KMS-11 (cell line): ENCODE results near the gene HSF5.

ENCODE experiments used
- H2AFZ ChIP-seq: fragments of 200-600 bp; sonication (generic); 2 replicates; pipeline ENCODE4 v1.6.1; 2016; ENCODE audit warnings: antibody characterized with exemption, mixed run types, low read depth
- H3K27ac ChIP-seq: fragments of 200-600 bp; sonication (generic); 2 replicates; pipeline ENCODE4 v1.6.1; 2016; ENCODE audit warnings: mild to moderate bottlenecking, mixed run types
- H3K27me3 ChIP-seq: fragments of 200-600 bp; sonication (generic); 2 replicates; pipeline ENCODE4 v1.6.1; 2017; ENCODE audit warnings: mild to moderate bottlenecking, low read depth, mixed run types, moderate library complexity; ENCODE audit not compliant: insufficient read depth
- H3K36me3 ChIP-seq: fragments of 200-600 bp; sonication (generic); 2 replicates; pipeline ENCODE4 v1.6.1; 2017; ENCODE audit warnings: mild to moderate bottlenecking, mixed run types; ENCODE audit not compliant: insufficient read depth
- H3K4me1 ChIP-seq: fragments of 200-600 bp; sonication (generic); 2 replicates; pipeline ENCODE4 v1.6.1; 2016; ENCODE audit warnings: mild to moderate bottlenecking, low read depth, mixed run types; ENCODE audit not compliant: poor library complexity, severe bottlenecking
- H3K4me2 ChIP-seq: fragments of 200-600 bp; sonication (generic); 2 replicates; pipeline ENCODE4 v1.7.0; 2016; ENCODE audit warnings: mild to moderate bottlenecking, mixed run types
- H3K4me3 ChIP-seq: fragments of 200-600 bp; sonication (generic); IDR thresholded peaks from 2 replicates; pipeline ENCODE4 v1.6.1; 2017; ENCODE audit warnings: low read depth, low read length, mixed read lengths; ENCODE audit not compliant: insufficient read depth
- H3K79me2 ChIP-seq: fragments of 200-600 bp; sonication (generic); 2 replicates; pipeline ENCODE4 v1.6.1; 2016; ENCODE audit warnings: low read depth, mixed run types; ENCODE audit not compliant: insufficient read depth
- H3K9ac ChIP-seq: fragments of 200-600 bp; sonication (generic); 2 replicates; pipeline ENCODE4 v1.6.1; 2016; ENCODE audit warnings: mild to moderate bottlenecking, mixed run types
- H4K20me1 ChIP-seq: fragments of 200-600 bp; sonication (generic); 2 replicates; pipeline ENCODE4 v1.6.1; 2016; ENCODE audit warnings: mild to moderate bottlenecking, mixed run types; ENCODE audit not compliant: insufficient read depth
- CTCF ChIP-seq: fragments of 200-600 bp; sonication (generic); conservative IDR thresholded peaks from 2 replicates; pipeline ENCODE4 v1.6.1; 2017; ENCODE audit warnings: low read depth, mild to moderate bottlenecking, antibody characterized with exemption, low read length, moderate library complexity, mixed read lengths

HSF5 gene

GRCh38 chr17:58520843-58521430 lies 32.7 kb upstream of the HSF5 start:
- TF ChIP-seq CTCF, result peak; percentile 29
- Histone ChIP-seq H3K4me2 (no peak overlapping the region), H3K4me1 (peaks cover 18% of the 10 kb centered on the region), H3K4me3 (no peak overlapping the region), H3K9ac (no peak overlapping the region), H2AFZ (no peak overlapping the region), H4K20me1 (no peaks in the 10 kb centered on the region), H3K79me2 (no peaks in the 10 kb centered on the region), H3K27me3 (no peaks in the 10 kb centered on the region), H3K27ac (no peak overlapping the region), H3K36me3 (no peaks in the 10 kb centered on the region)

GRCh38 chr17:58517928-58518609 lies 29.9 kb upstream of the HSF5 start:
- Histone ChIP-seq H3K4me1 (peaks cover 28% of the 10 kb centered on the region), H3K9ac (peak overlapping the region; percentile 82; the same call in 1 of the 2 replicates), H3K27ac (peak overlapping the region; percentile 83), H3K79me2 (no peaks in the 10 kb centered on the region), H3K36me3 (no peaks in the 10 kb centered on the region), H2AFZ (peak overlapping the region; percentile 86), H3K4me2 (peak overlapping the region; percentile 62), H3K27me3 (no peaks in the 10 kb centered on the region), H3K4me3 (no peak overlapping the region), H4K20me1 (no peaks in the 10 kb centered on the region)
- TF ChIP-seq CTCF, result no peak; the same call in 1 of the 2 replicates

- peak overlapping the region; percentile 50; the same call in 1 of the 2 replicates for H2AFZ ChIP-seq
- no peaks in the 10 kb centered on the region for H3K79me2 ChIP-seq
- H3K4me3 ChIP-seq, result peak overlapping the region; percentile 59
- H3K4me1 ChIP-seq, result peaks cover 33% of the 10 kb centered on the region
- H3K9ac ChIP-seq, result peak overlapping the region; percentile 69
- H3K36me3 ChIP-seq, result no peaks in the 10 kb centered on the region
- TF ChIP-seq CTCF, result no peak
- no peaks in the 10 kb centered on the region for H4K20me1 ChIP-seq
- no peaks in the 10 kb centered on the region for H3K27me3 ChIP-seq
- H3K27ac ChIP-seq, result peak overlapping the region; percentile 68
- peak overlapping the region; percentile 66 for H3K4me2 ChIP-seq
These were observed 29.2 kb upstream of the HSF5 start for GRCh38 chr17:58517378-58517927.

- Histone ChIP-seq H3K79me2 (no peaks in the 10 kb centered on the region), H3K4me1 (peaks cover 33% of the 10 kb centered on the region), H3K4me2 (peak overlapping the region; percentile 66), H2AFZ (peak overlapping the region; percentile 50; the same call in 1 of the 2 replicates), H3K9ac (peak overlapping the region; percentile 69), H3K36me3 (no peaks in the 10 kb centered on the region), H3K4me3 (peak overlapping the region; percentile 59), H4K20me1 (no peaks in the 10 kb centered on the region), H3K27ac (peak overlapping the region; percentile 68), H3K27me3 (no peaks in the 10 kb centered on the region)
- no peak for TF ChIP-seq CTCF
These were observed 28.6 kb upstream of the HSF5 start for GRCh38 chr17:58516644-58517377.
